DND-41 (cell line): ENCODE data around the gene MICAL3.

Experiments used
- EZH2 ChIP-seq: IDR thresholded peaks from 3 replicates; pipeline ENCODE4 v1.6.1; 2012; ENCODE audit warnings: borderline replicate concordance, low read depth, mild to moderate bottlenecking, moderate library complexity, low read length, inconsistent platforms; ENCODE audit not compliant: severe bottlenecking
- TF ChIP-seq, protein P1 (sequence below): IDR thresholded peaks from 2 replicates; pipeline ENCODE4 v1.5.1; 2012; ENCODE audit warnings: borderline replicate concordance, low read length, moderate library complexity, mild to moderate bottlenecking; ENCODE audit not compliant: poor library complexity, severe bottlenecking; ENCODE audit errors: extremely low read depth

DNA sequence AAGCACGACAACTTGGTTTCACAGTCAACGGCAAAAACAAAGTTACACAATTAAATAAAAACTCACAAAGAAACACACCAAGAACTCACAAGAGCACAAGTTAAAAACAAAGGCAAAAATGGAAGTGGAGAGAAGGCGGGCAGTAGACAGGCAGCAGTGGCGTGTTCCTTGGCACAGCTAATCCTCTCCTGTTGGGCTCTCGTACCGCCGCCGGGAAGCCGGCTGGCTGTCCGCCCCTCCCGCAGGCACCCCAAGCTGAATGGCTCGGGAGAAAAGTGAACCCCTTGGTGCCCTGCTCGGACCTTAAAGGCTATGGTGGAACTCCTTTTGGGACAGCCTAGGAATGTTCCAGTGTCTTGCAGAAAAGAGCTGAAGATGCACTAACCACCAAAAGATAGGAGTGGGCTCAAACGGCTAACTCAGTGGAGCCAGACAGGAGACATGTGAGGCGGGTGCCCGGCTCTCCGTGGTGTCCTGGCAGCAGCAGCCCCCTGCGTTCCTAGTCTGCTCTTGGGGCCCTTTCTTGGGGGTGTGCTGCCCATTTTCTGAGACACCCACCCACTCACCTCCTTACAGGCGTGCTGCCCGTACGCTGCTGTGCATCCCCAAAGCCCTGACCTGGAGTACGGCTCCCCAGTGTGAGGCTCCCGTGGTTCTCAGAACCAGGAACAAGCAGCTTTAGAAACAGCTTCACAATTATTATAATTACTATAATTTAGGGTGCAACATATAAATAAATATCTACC is 164.0 kb downstream of the MICAL3 start:
- TF ChIP-seq, protein P1, sequence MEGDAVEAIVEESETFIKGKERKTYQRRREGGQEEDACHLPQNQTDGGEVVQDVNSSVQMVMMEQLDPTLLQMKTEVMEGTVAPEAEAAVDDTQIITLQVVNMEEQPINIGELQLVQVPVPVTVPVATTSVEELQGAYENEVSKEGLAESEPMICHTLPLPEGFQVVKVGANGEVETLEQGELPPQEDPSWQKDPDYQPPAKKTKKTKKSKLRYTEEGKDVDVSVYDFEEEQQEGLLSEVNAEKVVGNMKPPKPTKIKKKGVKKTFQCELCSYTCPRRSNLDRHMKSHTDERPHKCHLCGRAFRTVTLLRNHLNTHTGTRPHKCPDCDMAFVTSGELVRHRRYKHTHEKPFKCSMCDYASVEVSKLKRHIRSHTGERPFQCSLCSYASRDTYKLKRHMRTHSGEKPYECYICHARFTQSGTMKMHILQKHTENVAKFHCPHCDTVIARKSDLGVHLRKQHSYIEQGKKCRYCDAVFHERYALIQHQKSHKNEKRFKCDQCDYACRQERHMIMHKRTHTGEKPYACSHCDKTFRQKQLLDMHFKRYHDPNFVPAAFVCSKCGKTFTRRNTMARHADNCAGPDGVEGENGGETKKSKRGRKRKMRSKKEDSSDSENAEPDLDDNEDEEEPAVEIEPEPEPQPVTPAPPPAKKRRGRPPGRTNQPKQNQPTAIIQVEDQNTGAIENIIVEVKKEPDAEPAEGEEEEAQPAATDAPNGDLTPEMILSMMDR = no peak
- no peak for TF ChIP-seq EZH2
